HEK293 (cell line): ENCODE data around the gene EXOC2.

Experiments used
- CTCF ChIA-PET: fragments of 350-600 bp; formaldehyde crosslinking; extraction: SDS; loops from one replicate; lab custom pipeline; 2021; ENCODE audit warnings: antibody characterized with exemption; lab: Yijun Ruan, JAX
- POLR2A ChIA-PET: fragments of 300-600 bp; formaldehyde crosslinking; extraction: SDS; loops from one replicate; lab custom pipeline; 2020; ENCODE audit warnings: antibody characterized with exemption, inconsistent platforms; lab: Yijun Ruan, JAX
- H3K27ac ChIP-seq: fragments of 200-500 bp; sonication (Bioruptor generic); 2 replicates; pipeline ENCODE4 v1.5.1; 2014; ENCODE audit warnings: low read depth, low read length, control low read depth, inconsistent platforms; ENCODE audit errors: extremely low read depth
- H3K36me3 ChIP-seq, 2 experiments: fragments of 200-500 bp in 1 of 2; sonication (Bioruptor generic) in 1 of 2; 1 replicate in 1 of 2; 2 replicates in 1 of 2; pipeline ENCODE4 v1.5.1; 2014 to 2017; ENCODE audit warnings: inconsistent platforms in 2 of 2, low read length in 2 of 2; ENCODE audit not compliant: control insufficient read depth in 2 of 2, insufficient read depth in 1 of 2
- H3K4me1 ChIP-seq: fragments of 200-500 bp; sonication (Bioruptor generic); 2 replicates; pipeline ENCODE4 v1.5.1; 2014; ENCODE audit warnings: mild to moderate bottlenecking, low read length, inconsistent platforms; ENCODE audit not compliant: control insufficient read depth, insufficient read depth
- H3K4me3 ChIP-seq: 2 replicates; pipeline ENCODE4 v1.5.1; 2011; ENCODE audit warnings: low read depth, mild to moderate bottlenecking, control low read depth, low read length, moderate library complexity
- H3K9me3 ChIP-seq: fragments of 200-500 bp; sonication (Bioruptor generic); 2 replicates; pipeline ENCODE4 v1.5.1; 2014; ENCODE audit warnings: low read depth, low read length, inconsistent platforms; ENCODE audit not compliant: control insufficient read depth, insufficient read depth
- FEZF1 ChIP-seq: fragments of 450-650 bp; formaldehyde crosslinking; IDR thresholded peaks from 2 replicates; pipeline ENCODE4 v1.5.1; 2016; ENCODE audit warnings: missing biosample characterization, missing genetic modification characterization
- GFI1B ChIP-seq: fragments of 450-650 bp; formaldehyde crosslinking; IDR thresholded peaks from 2 replicates; pipeline ENCODE4 v1.5.1; 2016; ENCODE audit warnings: missing biosample characterization, missing genetic modification characterization
- KLF7 ChIP-seq: fragments of 450-650 bp; formaldehyde crosslinking; IDR thresholded peaks from 2 replicates; pipeline ENCODE4 v1.5.1; 2016; ENCODE audit warnings: missing biosample characterization, missing genetic modification characterization, borderline replicate concordance
- KLF9 ChIP-seq: fragments of 450-650 bp; formaldehyde crosslinking; IDR thresholded peaks from 2 replicates; pipeline ENCODE4 v1.5.1; 2016; ENCODE audit warnings: missing biosample characterization, missing genetic modification characterization, low read depth
- SP2 ChIP-seq: fragments of 450-650 bp; formaldehyde crosslinking; IDR thresholded peaks from 2 replicates; pipeline ENCODE4 v1.5.1; 2016; ENCODE audit warnings: missing biosample characterization, missing genetic modification characterization
- TRIM28 ChIP-seq: IDR thresholded peaks from 2 replicates; pipeline ENCODE4 v1.6.1; 2011; ENCODE audit warnings: low read length, control low read depth, borderline replicate concordance
- ZBTB17 ChIP-seq: fragments of 450-650 bp; formaldehyde crosslinking; IDR thresholded peaks from 2 replicates; pipeline ENCODE4 v1.5.1; 2016; ENCODE audit warnings: missing biosample characterization, missing genetic modification characterization
- ZBTB26 ChIP-seq: fragments of 450-650 bp; formaldehyde crosslinking; optimal IDR thresholded peaks from 2 replicates; pipeline ENCODE3; 2016; ENCODE audit warnings: missing biosample characterization, mild to moderate bottlenecking, missing genetic modification characterization
- ZFP69B ChIP-seq: fragments of 450-650 bp; formaldehyde crosslinking; IDR thresholded peaks from 2 replicates; pipeline ENCODE4 v1.5.1; 2016; ENCODE audit warnings: missing biosample characterization, missing genetic modification characterization
- ZNF10 ChIP-seq: fragments of 450-650 bp; formaldehyde crosslinking; IDR thresholded peaks from 2 replicates; pipeline ENCODE4 v1.5.1; 2017; ENCODE audit warnings: missing biosample characterization, missing genetic modification characterization
- ZNF146 ChIP-seq: fragments of 450-650 bp; formaldehyde crosslinking; IDR thresholded peaks from 2 replicates; pipeline ENCODE4 v1.5.1; 2016; ENCODE audit warnings: missing biosample characterization, missing genetic modification characterization
- ZNF157 ChIP-seq: fragments of 450-650 bp; formaldehyde crosslinking; IDR thresholded peaks from 2 replicates; pipeline ENCODE4 v1.5.1; 2016; ENCODE audit warnings: missing biosample characterization, missing genetic modification characterization
- ZNF175 ChIP-seq: fragments of 450-650 bp; formaldehyde crosslinking; IDR thresholded peaks from 2 replicates; pipeline ENCODE4 v1.5.1; 2016; ENCODE audit warnings: missing biosample characterization, missing genetic modification characterization
- ZNF184 ChIP-seq: fragments of 450-650 bp; IDR thresholded peaks from 2 replicates; pipeline ENCODE4 v1.5.1; 2018; ENCODE audit warnings: missing biosample characterization, mild to moderate bottlenecking, missing genetic modification characterization
- ZNF19 ChIP-seq: fragments of 450-650 bp; formaldehyde crosslinking; IDR thresholded peaks from 2 replicates; pipeline ENCODE4; 2016; ENCODE audit warnings: missing biosample characterization, missing genetic modification characterization, low read depth
- ZNF280C ChIP-seq: fragments of 450-650 bp; formaldehyde crosslinking; IDR thresholded peaks from 2 replicates; pipeline ENCODE4 v1.5.1; 2016; ENCODE audit warnings: missing biosample characterization, missing genetic modification characterization
- ZNF341 ChIP-seq: fragments of 450-650 bp; formaldehyde crosslinking; IDR thresholded peaks from 2 replicates; pipeline ENCODE4; 2016; ENCODE audit warnings: low read depth, missing biosample characterization, missing genetic modification characterization
- ZNF514 ChIP-seq: fragments of 450-650 bp; formaldehyde crosslinking; IDR thresholded peaks from 2 replicates; pipeline ENCODE4 v1.5.1; 2016; ENCODE audit warnings: missing biosample characterization, missing genetic modification characterization
- ZNF544 ChIP-seq: fragments of 450-650 bp; formaldehyde crosslinking; IDR thresholded peaks from 2 replicates; pipeline ENCODE4 v1.5.0; 2017; ENCODE audit warnings: missing biosample characterization, missing genetic modification characterization
- ZNF549 ChIP-seq: fragments of 450-650 bp; IDR thresholded peaks from 2 replicates; pipeline ENCODE4 v1.5.1; 2018; ENCODE audit warnings: missing biosample characterization, missing genetic modification characterization, mild to moderate bottlenecking, inconsistent platforms, moderate library complexity
- ZNF585B ChIP-seq: fragments of 450-650 bp; formaldehyde crosslinking; IDR thresholded peaks from 2 replicates; pipeline ENCODE4 v1.5.1; 2016; ENCODE audit warnings: missing biosample characterization, missing genetic modification characterization
- ZNF626 ChIP-seq: fragments of 450-650 bp; sonication (Bioruptor Pico); formaldehyde crosslinking; IDR thresholded peaks from 2 replicates; pipeline ENCODE4 v1.5.1; 2018; ENCODE audit warnings: missing biosample characterization, missing genetic modification characterization, inconsistent platforms
- ZNF704 ChIP-seq: fragments of 450-650 bp; formaldehyde crosslinking; IDR thresholded peaks from 2 replicates; pipeline ENCODE4 v1.5.1; 2016; ENCODE audit warnings: missing biosample characterization, missing genetic modification characterization
- ZNF776 ChIP-seq: fragments of 450-650 bp; formaldehyde crosslinking; IDR thresholded peaks from 2 replicates; pipeline ENCODE4 v1.5.0; 2017; ENCODE audit warnings: missing biosample characterization, missing genetic modification characterization, borderline replicate concordance
- ZSCAN5A ChIP-seq: fragments of 450-650 bp; formaldehyde crosslinking; IDR thresholded peaks from 2 replicates; pipeline ENCODE4 v1.5.1; 2016; ENCODE audit warnings: missing biosample characterization, missing genetic modification characterization
- ZXDB ChIP-seq: fragments of 450-650 bp; formaldehyde crosslinking; IDR thresholded peaks from 2 replicates; pipeline ENCODE4 v1.5.1; 2016; ENCODE audit warnings: missing biosample characterization, missing genetic modification characterization
- TF ChIP-seq, protein P1 (sequence below): fragments of 450-650 bp; formaldehyde crosslinking; IDR thresholded peaks from 2 replicates; pipeline ENCODE4 v1.5.1; 2016; ENCODE audit warnings: missing biosample characterization, missing genetic modification characterization, borderline replicate concordance

The EXOC2 gene

GRCh38 chr6:558959-559358 lies 134.0 kb downstream of the EXOC2 start (continued):
- TF ChIP-seq, protein P1, sequence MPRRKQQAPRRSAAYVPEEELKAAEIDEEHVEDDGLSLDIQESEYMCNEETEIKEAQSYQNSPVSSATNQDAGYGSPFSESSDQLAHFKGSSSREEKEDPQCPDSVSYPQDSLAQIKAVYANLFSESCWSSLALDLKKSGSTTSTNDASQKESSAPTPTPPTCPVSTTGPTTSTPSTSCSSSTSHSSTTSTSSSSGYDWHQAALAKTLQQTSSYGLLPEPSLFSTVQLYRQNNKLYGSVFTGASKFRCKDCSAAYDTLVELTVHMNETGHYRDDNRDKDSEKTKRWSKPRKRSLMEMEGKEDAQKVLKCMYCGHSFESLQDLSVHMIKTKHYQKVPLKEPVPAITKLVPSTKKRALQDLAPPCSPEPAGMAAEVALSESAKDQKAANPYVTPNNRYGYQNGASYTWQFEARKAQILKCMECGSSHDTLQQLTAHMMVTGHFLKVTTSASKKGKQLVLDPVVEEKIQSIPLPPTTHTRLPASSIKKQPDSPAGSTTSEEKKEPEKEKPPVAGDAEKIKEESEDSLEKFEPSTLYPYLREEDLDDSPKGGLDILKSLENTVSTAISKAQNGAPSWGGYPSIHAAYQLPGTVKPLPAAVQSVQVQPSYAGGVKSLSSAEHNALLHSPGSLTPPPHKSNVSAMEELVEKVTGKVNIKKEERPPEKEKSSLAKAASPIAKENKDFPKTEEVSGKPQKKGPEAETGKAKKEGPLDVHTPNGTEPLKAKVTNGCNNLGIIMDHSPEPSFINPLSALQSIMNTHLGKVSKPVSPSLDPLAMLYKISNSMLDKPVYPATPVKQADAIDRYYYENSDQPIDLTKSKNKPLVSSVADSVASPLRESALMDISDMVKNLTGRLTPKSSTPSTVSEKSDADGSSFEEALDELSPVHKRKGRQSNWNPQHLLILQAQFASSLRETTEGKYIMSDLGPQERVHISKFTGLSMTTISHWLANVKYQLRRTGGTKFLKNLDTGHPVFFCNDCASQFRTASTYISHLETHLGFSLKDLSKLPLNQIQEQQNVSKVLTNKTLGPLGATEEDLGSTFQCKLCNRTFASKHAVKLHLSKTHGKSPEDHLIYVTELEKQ (tag by site-specific recombination) = no peak
- TF ChIP-seq ZFP69B (tag by site-specific recombination) = no peak
- no peak for TF ChIP-seq ZNF776 (tag by site-specific recombination)
- no peak for TF ChIP-seq FEZF1 (tag by site-specific recombination)
- no peak for TF ChIP-seq ZNF341 (tag by site-specific recombination)
- TF ChIP-seq ZNF10 (tag by site-specific recombination) = no peak
- no peak for TF ChIP-seq ZNF175 (tag by site-specific recombination)
- TF ChIP-seq ZNF704 (tag by site-specific recombination) = no peak
- TF ChIP-seq ZNF19 = no peak
- TF ChIP-seq ZNF280C (tag by site-specific recombination) = no peak
- no peak for TF ChIP-seq GFI1B (tag by site-specific recombination)
- no peak for TF ChIP-seq ZSCAN5A (tag by site-specific recombination)

- ChIA-PET CTCF (interaction anchor here (0.6 kb wide), 2 partner anchors 117 to 437 kb away, joined by 3 to 5 read pairs; no protein-coding TSS in a partner anchor), POLR2A (interaction anchor here (0.6 kb wide), 1 partner anchor 325 kb away, joined by 4 read pairs; no protein-coding TSS in a partner anchor)
- H3K36me3 ChIP-seq = peaks cover 36 to 57% of the 10 kb centered on the region in 2 experiments
- H3K4me1 ChIP-seq = no peaks in the 10 kb centered on the region
- no peak overlapping the region for H3K27ac ChIP-seq
- H3K9me3 ChIP-seq = no peaks in the 10 kb centered on the region
- H3K4me3 ChIP-seq = no peak overlapping the region
- TF ChIP-seq ZNF280C (tag by site-specific recombination) (no peak), ZNF184 (no peak), ZBTB26 (tag by site-specific recombination) (no peak), TRIM28 (no peak), SP2 (no peak), ZXDB (no peak), KLF9 (tag by site-specific recombination) (no peak), ZNF157 (tag by site-specific recombination) (no peak), ZNF514 (tag by site-specific recombination) (no peak), KLF7 (tag by site-specific recombination) (no peak), ZNF549 (tag by site-specific recombination) (no peak), ZNF146 (tag by site-specific recombination) (no peak), ZNF544 (tag by site-specific recombination) (no peak), ZNF585B (tag by site-specific recombination) (no peak), ZNF626 (tag by site-specific recombination) (no peak), ZBTB17 (tag by site-specific recombination) (no peak)
Measured at GRCh38 chr6:558089-558488, 134.8 kb downstream of the EXOC2 start.
